Measurements from ENCODE around the gene ARHGAP15.

DNA sequence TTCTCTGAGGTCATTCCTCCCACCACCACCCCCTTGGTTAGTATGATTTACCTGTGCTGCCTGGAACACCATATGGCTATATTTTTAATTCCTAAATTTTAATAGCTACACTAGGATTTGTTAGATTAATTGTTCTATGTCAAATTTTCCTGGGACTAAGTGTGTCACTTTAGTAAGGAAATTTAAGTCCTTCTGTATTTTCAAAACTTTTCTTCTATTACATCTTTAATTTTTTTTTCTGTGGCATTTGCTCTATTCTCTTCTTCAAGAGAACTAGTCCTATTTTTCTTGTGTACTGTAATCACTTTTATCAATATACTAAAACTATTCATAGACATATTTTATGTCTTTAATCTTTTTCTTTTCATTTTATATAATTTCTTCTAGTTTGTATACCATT, 456.9 kb downstream of the ARHGAP15 start:
- TF ChIP-seq, protein P1, sequence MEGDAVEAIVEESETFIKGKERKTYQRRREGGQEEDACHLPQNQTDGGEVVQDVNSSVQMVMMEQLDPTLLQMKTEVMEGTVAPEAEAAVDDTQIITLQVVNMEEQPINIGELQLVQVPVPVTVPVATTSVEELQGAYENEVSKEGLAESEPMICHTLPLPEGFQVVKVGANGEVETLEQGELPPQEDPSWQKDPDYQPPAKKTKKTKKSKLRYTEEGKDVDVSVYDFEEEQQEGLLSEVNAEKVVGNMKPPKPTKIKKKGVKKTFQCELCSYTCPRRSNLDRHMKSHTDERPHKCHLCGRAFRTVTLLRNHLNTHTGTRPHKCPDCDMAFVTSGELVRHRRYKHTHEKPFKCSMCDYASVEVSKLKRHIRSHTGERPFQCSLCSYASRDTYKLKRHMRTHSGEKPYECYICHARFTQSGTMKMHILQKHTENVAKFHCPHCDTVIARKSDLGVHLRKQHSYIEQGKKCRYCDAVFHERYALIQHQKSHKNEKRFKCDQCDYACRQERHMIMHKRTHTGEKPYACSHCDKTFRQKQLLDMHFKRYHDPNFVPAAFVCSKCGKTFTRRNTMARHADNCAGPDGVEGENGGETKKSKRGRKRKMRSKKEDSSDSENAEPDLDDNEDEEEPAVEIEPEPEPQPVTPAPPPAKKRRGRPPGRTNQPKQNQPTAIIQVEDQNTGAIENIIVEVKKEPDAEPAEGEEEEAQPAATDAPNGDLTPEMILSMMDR (IDR thresholded peaks at IDR 0.05): no peak
- no peak for TF ChIP-seq POLR2A (IDR thresholded peaks at IDR 0.05)
